Tibial nerve (tissue), 4 donors: Measurements from ENCODE around the gene PPP1R3G.

Source experiments
- EP300 ChIP-seq, 2 donors: sonication (generic); formaldehyde crosslinking; IDR thresholded peaks; one replicate each; pipeline ENCODE4 v1.6.1; 2017; ENCODE audit warnings: antibody characterized with exemption in 2 of 2, mild to moderate bottlenecking in 1 of 2
- TF ChIP-seq, protein P1 (sequence below), 5 experiments: fragments of 200-600 bp in 3 of 5; fragments of 450-650 bp in 2 of 5; sonication (generic) in 3 of 5; IDR thresholded peaks; one replicate each; pipeline ENCODE4 v1.5.1; 2016 to 2019; ENCODE audit warnings: antibody characterized with exemption in 5 of 5, mild to moderate bottlenecking in 3 of 5, moderate library complexity in 2 of 5

DNA sequence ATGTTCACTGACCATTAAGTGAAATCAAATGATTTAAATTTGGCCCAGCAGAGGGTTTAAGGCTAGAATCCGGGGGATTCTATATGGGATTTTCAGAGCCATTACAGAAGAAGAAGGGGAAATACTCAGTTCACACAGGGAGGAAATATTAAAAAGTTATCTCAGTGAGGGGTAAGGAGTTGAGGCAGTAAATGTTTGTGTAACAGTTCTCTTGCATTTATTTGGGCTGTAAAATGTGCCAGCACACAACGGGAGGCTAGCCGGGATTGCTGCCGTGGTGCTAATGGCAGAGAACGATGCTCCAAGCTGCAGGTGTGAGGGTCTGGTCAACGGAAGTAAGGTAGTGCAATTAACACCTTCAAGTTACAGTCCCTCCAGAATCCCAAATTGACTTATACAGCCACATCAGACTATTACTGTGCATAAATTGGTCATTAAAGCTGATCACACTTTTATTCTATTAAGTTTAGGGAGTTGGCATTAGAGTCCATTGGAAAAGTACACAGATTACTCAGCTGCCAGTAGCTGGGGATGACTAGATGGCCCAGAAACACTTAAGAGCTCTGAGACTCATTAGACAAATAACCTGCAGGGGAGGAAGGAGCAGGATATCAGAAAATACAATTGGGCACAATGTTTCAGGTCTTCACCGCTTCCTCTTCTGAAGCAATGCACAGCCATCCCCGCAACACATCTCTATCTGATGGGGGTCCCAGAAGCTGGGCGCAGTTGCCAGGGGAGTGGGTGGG lies 31.3 kb downstream of the PPP1R3G start:
- TF ChIP-seq, protein P1, sequence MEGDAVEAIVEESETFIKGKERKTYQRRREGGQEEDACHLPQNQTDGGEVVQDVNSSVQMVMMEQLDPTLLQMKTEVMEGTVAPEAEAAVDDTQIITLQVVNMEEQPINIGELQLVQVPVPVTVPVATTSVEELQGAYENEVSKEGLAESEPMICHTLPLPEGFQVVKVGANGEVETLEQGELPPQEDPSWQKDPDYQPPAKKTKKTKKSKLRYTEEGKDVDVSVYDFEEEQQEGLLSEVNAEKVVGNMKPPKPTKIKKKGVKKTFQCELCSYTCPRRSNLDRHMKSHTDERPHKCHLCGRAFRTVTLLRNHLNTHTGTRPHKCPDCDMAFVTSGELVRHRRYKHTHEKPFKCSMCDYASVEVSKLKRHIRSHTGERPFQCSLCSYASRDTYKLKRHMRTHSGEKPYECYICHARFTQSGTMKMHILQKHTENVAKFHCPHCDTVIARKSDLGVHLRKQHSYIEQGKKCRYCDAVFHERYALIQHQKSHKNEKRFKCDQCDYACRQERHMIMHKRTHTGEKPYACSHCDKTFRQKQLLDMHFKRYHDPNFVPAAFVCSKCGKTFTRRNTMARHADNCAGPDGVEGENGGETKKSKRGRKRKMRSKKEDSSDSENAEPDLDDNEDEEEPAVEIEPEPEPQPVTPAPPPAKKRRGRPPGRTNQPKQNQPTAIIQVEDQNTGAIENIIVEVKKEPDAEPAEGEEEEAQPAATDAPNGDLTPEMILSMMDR (IDR thresholded peaks at IDR 0.05), result no peak
- TF ChIP-seq EP300 (IDR thresholded peaks at IDR 0.05), result no peak
